GM12878 (cell line): ENCODE measurements around the gene ATP10D.

Experiments
- CREB1 ChIP-seq: IDR thresholded peaks from 2 replicates; pipeline ENCODE4 v1.6.1; 2012; ENCODE audit warnings: low read depth, mild to moderate bottlenecking, inconsistent platforms
- EP300 ChIP-seq, 2 experiments: fragments of 150-350 bp in 1 of 2; IDR thresholded peaks; 2 replicates each; pipeline ENCODE4 v1.6.1; 2011 to 2012; ENCODE audit warnings: low read depth in 2 of 2, low read length in 2 of 2, borderline replicate concordance in 1 of 2, improper control_type of control experiment in 1 of 2, inconsistent platforms in 1 of 2; ENCODE audit not compliant: control insufficient read depth in 1 of 2
- IRF3 ChIP-seq: fragments of 450-650 bp; IDR thresholded peaks from 2 replicates; pipeline ENCODE4 v1.6.1; 2014; ENCODE audit warnings: mild to moderate bottlenecking
- MLLT1 ChIP-seq: fragments of 450-650 bp; IDR thresholded peaks from 2 replicates; pipeline ENCODE4 v1.6.1; 2016; ENCODE audit warnings: mild to moderate bottlenecking
- REST ChIP-seq: IDR thresholded peaks from 2 replicates; pipeline ENCODE4 v1.6.1; 2012; ENCODE audit warnings: mild to moderate bottlenecking, low read depth, low read length
- SMARCA5 ChIP-seq: fragments of 450-650 bp; IDR thresholded peaks from 2 replicates; pipeline ENCODE4 v1.6.1; 2017; ENCODE audit warnings: mild to moderate bottlenecking
- STAT3 ChIP-seq: IDR thresholded peaks from 2 replicates; pipeline ENCODE4 v1.6.1; 2011; ENCODE audit warnings: low read depth, low read length, improper control_type of control experiment
- TF ChIP-seq, protein P1 (sequence below), 3 experiments: IDR thresholded peaks in 2 of 3; conservative IDR thresholded peaks in 1 of 3; 2 replicates each; pipeline ENCODE4 v1.5.1; 2011; ENCODE audit warnings: low read depth in 3 of 3, low read length in 3 of 3, mild to moderate bottlenecking in 3 of 3, control low read depth in 2 of 3, moderate library complexity in 2 of 3, inconsistent platforms in 1 of 3, mixed read lengths in 1 of 3; ENCODE audit not compliant: control insufficient read depth in 2 of 3, insufficient read depth in 1 of 3; ENCODE audit errors: extremely low read depth in 1 of 3

GRCh38 chr4:47639531-47639930, 154.5 kb downstream of the ATP10D start:
- TF ChIP-seq SMARCA5, result no peak
- TF ChIP-seq, protein P1, sequence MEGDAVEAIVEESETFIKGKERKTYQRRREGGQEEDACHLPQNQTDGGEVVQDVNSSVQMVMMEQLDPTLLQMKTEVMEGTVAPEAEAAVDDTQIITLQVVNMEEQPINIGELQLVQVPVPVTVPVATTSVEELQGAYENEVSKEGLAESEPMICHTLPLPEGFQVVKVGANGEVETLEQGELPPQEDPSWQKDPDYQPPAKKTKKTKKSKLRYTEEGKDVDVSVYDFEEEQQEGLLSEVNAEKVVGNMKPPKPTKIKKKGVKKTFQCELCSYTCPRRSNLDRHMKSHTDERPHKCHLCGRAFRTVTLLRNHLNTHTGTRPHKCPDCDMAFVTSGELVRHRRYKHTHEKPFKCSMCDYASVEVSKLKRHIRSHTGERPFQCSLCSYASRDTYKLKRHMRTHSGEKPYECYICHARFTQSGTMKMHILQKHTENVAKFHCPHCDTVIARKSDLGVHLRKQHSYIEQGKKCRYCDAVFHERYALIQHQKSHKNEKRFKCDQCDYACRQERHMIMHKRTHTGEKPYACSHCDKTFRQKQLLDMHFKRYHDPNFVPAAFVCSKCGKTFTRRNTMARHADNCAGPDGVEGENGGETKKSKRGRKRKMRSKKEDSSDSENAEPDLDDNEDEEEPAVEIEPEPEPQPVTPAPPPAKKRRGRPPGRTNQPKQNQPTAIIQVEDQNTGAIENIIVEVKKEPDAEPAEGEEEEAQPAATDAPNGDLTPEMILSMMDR (IDR thresholded peaks at IDR 0.05 in 2 of 3, conservative IDR thresholded peaks at IDR 0.05 in 1 of 3; ENCODE audit: control insufficient read depth in 2 of 3, extremely low read depth in 1 of 3, insufficient read depth in 1 of 3, low read depth in 3 of 3, low read length in 3 of 3), result no peak
- no peak for TF ChIP-seq EP300 (IDR thresholded peaks at IDR 0.05; ENCODE audit: borderline replicate concordance in 1 of 2, control insufficient read depth in 1 of 2, low read depth in 2 of 2, low read length in 2 of 2)
- no peak for TF ChIP-seq IRF3
- TF ChIP-seq STAT3, result no peak
- no peak for TF ChIP-seq MLLT1
- TF ChIP-seq REST, result no peak
- no peak for TF ChIP-seq CREB1
